Gastrocnemius medialis (tissue), 4 donors: Measurements from ENCODE around the gene MRTFA. TPM values are rescaled to one million over a fixed set of nuclear protein-coding genes. Genes with fewer than 3 reads are reported as not detected.
A peak's percentile ranks its signal among the peaks of the same experiment; 100 is the strongest.
"Not testable (repeated sequence)": the region's sequence is repeated elsewhere in the genome, so short reads cannot be mapped to it uniquely, and the experiment has no call there.

Experiments
- ATAC-seq, 2 donors: fragments of 150-250 bp; one replicate each; pipeline ENCODE4 v1.9.1; 2016
- DNase-seq, 2 donors: peaks; one replicate each; pipeline ENCODE4 v3.0.0-alpha.2; 2019
- H3K27ac ChIP-seq, 4 donors: fragments of 200-600 bp; sonication (generic); 1 replicate in 1 of 4; 2 replicates in 3 of 4; pipeline ENCODE4 v1.5.1; 2016 to 2018; ENCODE audit warnings: mild to moderate bottlenecking in 2 of 4, moderate library complexity in 1 of 4
- H3K27me3 ChIP-seq, 3 donors: fragments of 200-600 bp; sonication (generic) in 2 of 3; 1 replicate in 1 of 3; 2 replicates in 2 of 3; pipeline versions ENCODE4 v1.5.1 to v1.6.0; 2016 to 2019; ENCODE audit warnings: mild to moderate bottlenecking in 1 of 3, moderate library complexity in 1 of 3
- H3K36me3 ChIP-seq, 2 donors: fragments of 200-600 bp; sonication (generic) in 1 of 2; one replicate each; pipeline ENCODE4 v1.5.1; 2017 to 2018
- H3K4me1 ChIP-seq, 2 donors: fragments of 200-600 bp; sonication (generic) in 1 of 2; one replicate each; pipeline ENCODE4 v1.5.1; 2016 to 2017; ENCODE audit warnings: mild to moderate bottlenecking in 2 of 2
- H3K4me3 ChIP-seq, 4 donors: fragments of 200-600 bp; sonication (generic) in 3 of 4; 1 replicate in 1 of 4; 2 replicates in 3 of 4; pipeline ENCODE4 v1.5.1; 2016 to 2019; ENCODE audit warnings: mild to moderate bottlenecking in 2 of 4
- H3K9me3 ChIP-seq, 3 donors: fragments of 200-600 bp; sonication (generic) in 2 of 3; 1 replicate in 1 of 3; 2 replicates in 2 of 3; pipeline ENCODE4 v1.5.1; 2016 to 2019
- POLR2A ChIP-seq, 2 donors: fragments of 450-650 bp; IDR thresholded peaks; one replicate each; pipeline ENCODE4 v1.6.1; 2017; ENCODE audit warnings: antibody characterized with exemption in 2 of 2, mild to moderate bottlenecking in 2 of 2, moderate library complexity in 2 of 2
- in situ Hi-C, 4 donors: fragments of 200-750 bp; cut with MboI; loops; one replicate each; pipeline versions ENCODE4 v1.15.0 to v1.8.0; 2017; ENCODE audit warnings: low sequenced_read_pairs in 4 of 4
- intact Hi-C: fragments of 100-400 bp; cut with DNase I; formaldehyde crosslinking; loops from one replicate; pipeline ENCODE4 v1.15.1; 2023; ENCODE audit warnings: low total_unique reads
- total RNA-seq, 4 donors: library from RNA; depleted of rRNA; stranded (reverse); fragments of >200 nt; gene quantifications; one replicate each; pipeline versions ENCODE4 v1.1.0 to v1.2.3, GENCODE V29; 2016
- TF ChIP-seq, protein P1 (sequence below), 5 experiments: fragments of 450-650 bp in 3 of 5; fragments of 200-600 bp in 2 of 5; sonication (generic) in 2 of 5; IDR thresholded peaks in 4 of 5; conservative IDR thresholded peaks in 1 of 5; 1 replicate in 4 of 5; 2 replicates in 1 of 5; pipeline ENCODE4 v1.5.1; 2016 to 2019; ENCODE audit warnings: antibody characterized with exemption in 5 of 5, mild to moderate bottlenecking in 3 of 5, moderate library complexity in 3 of 5

Gene MRTFA
- total RNA-seq, 4 donors from 2014 or later = 13.7 to 31.3 (median 22.2) TPM

DNA sequence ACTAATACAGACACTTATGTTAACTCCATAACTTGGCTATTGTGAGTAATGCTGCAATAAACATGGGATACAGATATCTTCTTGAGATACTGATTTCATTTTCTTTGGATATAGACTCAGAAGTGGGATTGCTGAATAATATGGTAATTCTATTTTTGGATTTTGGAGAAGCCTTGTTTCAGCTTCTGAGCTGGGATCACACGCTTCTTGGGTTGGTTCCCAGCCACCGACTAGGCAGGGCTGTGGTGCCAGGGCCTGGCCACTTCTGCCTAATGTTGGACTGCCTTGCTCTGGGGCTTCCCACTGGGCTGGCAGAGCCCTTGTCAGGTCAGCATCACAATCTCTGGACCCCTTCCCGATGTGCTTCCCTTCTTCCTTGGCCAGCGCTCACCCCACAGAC lies 28.8 kb upstream of the MRTFA start:
- peak; percentile 52 to 55 for ATAC-seq
- Histone ChIP-seq H3K4me1 (peaks cover 11 to 20% of the 10 kb centered on the region in 2 donors), H3K36me3 (no peaks in the 10 kb centered on the region), H3K27me3 (no peaks in the 10 kb centered on the region), H3K4me3 (no peak overlapping the region), H3K27ac (peak overlapping the region; percentile 34 to 72 (median 50)), H3K9me3 (no peaks in the 10 kb centered on the region)
- intact Hi-C loops = no loop called here
- peak; percentile 16 to 33 for DNase-seq
- in situ Hi-C loops = no loop called here
- TF ChIP-seq POLR2A (IDR thresholded peaks at IDR 0.05) = no peak
- TF ChIP-seq, protein P1, sequence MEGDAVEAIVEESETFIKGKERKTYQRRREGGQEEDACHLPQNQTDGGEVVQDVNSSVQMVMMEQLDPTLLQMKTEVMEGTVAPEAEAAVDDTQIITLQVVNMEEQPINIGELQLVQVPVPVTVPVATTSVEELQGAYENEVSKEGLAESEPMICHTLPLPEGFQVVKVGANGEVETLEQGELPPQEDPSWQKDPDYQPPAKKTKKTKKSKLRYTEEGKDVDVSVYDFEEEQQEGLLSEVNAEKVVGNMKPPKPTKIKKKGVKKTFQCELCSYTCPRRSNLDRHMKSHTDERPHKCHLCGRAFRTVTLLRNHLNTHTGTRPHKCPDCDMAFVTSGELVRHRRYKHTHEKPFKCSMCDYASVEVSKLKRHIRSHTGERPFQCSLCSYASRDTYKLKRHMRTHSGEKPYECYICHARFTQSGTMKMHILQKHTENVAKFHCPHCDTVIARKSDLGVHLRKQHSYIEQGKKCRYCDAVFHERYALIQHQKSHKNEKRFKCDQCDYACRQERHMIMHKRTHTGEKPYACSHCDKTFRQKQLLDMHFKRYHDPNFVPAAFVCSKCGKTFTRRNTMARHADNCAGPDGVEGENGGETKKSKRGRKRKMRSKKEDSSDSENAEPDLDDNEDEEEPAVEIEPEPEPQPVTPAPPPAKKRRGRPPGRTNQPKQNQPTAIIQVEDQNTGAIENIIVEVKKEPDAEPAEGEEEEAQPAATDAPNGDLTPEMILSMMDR (IDR thresholded peaks at IDR 0.05 in 4 of 5, conservative IDR thresholded peaks at IDR 0.05 in 1 of 5) = no peak

DNA sequence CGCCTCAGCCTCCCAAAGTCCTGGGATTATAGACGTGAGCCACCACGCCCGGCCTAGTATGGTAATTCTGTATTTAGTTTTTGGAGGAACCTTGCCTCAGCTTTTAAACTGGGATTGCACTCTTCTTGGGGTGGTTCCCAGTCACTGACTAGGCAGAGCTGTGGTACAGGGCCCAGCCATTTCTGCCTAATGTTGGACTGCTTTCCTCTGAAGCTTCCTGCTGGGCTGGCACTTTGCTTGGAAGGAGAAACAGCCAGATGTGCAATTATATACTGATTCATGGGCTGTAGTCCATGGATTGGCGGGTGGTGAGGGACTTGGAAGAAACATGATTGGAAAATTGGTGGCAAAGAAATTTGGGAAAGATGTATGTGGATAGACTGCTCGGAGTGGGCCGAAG lies 25.2 kb upstream of the MRTFA start:
- Histone ChIP-seq H3K27ac (no peak overlapping the region), H3K27me3 (no peaks in the 10 kb centered on the region), H3K9me3 (no peaks in the 10 kb centered on the region), H3K4me1 (peaks cover 11 to 20% of the 10 kb centered on the region in 2 donors), H3K4me3 (no peak overlapping the region), H3K36me3 (no peaks in the 10 kb centered on the region)
- TF ChIP-seq POLR2A (IDR thresholded peaks at IDR 0.05) = no peak
- TF ChIP-seq, protein P1 (IDR thresholded peaks at IDR 0.05 in 4 of 5, conservative IDR thresholded peaks at IDR 0.05 in 1 of 5) = no peak
- in situ Hi-C loops (no loop called here), intact Hi-C loops (no loop called here)
- ATAC-seq = no peak
- no peak for DNase-seq

DNA sequence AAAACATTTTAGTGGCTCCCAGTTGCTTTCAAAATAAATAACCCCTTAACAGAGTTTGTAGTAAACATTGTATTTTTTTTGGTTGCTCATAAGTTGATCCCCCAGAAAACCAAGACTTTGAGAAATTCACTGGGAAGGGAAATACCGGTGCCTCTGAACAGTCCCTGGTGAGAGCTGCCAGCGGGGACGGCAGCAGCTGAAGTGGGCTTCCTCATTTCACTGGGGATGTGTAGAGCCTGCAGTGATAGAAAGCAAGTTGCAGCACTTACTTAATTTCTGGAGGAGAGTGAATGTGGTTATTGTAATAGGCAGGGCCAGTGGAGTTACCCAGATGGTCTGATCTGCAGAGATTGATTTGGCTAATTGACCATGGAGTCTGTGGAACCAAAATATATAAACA lies 24.2 kb upstream of the MRTFA start:
- in situ Hi-C loops = no loop called here
- Histone ChIP-seq H3K27ac (no peak overlapping the region), H3K4me1 (peaks cover 11 to 13% of the 10 kb centered on the region in 2 donors), H3K36me3 (no peaks in the 10 kb centered on the region), H3K9me3 (no peaks in the 10 kb centered on the region), H3K27me3 (no peaks in the 10 kb centered on the region), H3K4me3 (no peak overlapping the region)
- intact Hi-C loops = no loop called here
- DNase-seq (no peak), ATAC-seq (no peak)
- TF ChIP-seq, protein P1 (IDR thresholded peaks at IDR 0.05 in 4 of 5, conservative IDR thresholded peaks at IDR 0.05 in 1 of 5) = no peak
- no peak for TF ChIP-seq POLR2A (IDR thresholded peaks at IDR 0.05)

- Histone ChIP-seq H3K9me3 (no peaks in the 10 kb centered on the region), H3K36me3 (no peaks in the 10 kb centered on the region), H3K27me3 (no peaks in the 10 kb centered on the region), H3K27ac (no peak overlapping the region), H3K4me1 (peaks cover 11% of the 10 kb centered on the region in 2 donors), H3K4me3 (no peak overlapping the region)
- DNase-seq (no peak), ATAC-seq (no peak)
- in situ Hi-C loops (no loop called here), intact Hi-C loops (loop anchor here (10.0 kb wide), 1 partner anchor 196 kb away; the partner anchor contains the start of genes ST13 and XPNPEP3)
- TF ChIP-seq, protein P1 (IDR thresholded peaks at IDR 0.05 in 4 of 5, conservative IDR thresholded peaks at IDR 0.05 in 1 of 5) = no peak
- no peak for TF ChIP-seq POLR2A (IDR thresholded peaks at IDR 0.05)
These were observed 22.6 kb upstream of the MRTFA start for GRCh38 chr22:40659166-40659565.

GRCh38 chr22:40656651-40657050 lies 20.1 kb upstream of the MRTFA start:
- ATAC-seq, in situ Hi-C loops, H3K36me3 ChIP-seq, H3K4me3 ChIP-seq, H3K9me3 ChIP-seq, DNase-seq, H3K27ac ChIP-seq, H3K27me3 ChIP-seq: not testable (repeated sequence)
- peaks cover 30 to 31% of the 10 kb centered on the region in 2 donors for H3K4me1 ChIP-seq
- intact Hi-C loops = loop anchor here (10.0 kb wide), 1 partner anchor 198 kb away; the partner anchor contains the start of genes ST13 and XPNPEP3

DNA sequence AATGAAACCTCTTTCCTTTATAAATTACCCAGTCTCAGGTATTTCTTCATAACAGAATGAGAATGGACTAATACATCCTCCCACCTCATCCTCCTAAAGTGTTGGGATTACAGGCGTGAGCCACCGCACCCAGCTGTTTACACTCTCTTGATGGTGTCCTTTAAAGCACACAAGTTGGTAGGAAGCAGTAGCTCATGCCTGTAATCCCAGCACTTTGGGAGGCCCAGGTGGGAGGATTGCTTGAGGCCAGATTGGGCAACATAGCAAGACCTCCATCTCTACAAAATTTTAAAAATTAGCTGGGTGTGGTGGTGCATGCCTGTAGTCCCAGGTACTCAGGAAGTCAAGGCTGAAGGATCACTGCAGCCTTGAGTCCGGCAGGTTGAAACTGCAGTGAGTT lies 19.4 kb upstream of the MRTFA start:
- H3K9me3 ChIP-seq, H3K27me3 ChIP-seq, ATAC-seq, H3K4me3 ChIP-seq, in situ Hi-C loops, H3K36me3 ChIP-seq, DNase-seq: not testable (repeated sequence)
- peak overlapping the region in 1 of 4 donors; percentile 98 for H3K27ac ChIP-seq
- intact Hi-C loops = loop anchor here (10.0 kb wide), 1 partner anchor 199 kb away; the partner anchor contains the start of genes ST13 and XPNPEP3
- H3K4me1 ChIP-seq = peaks cover 36 to 37% of the 10 kb centered on the region in 2 donors
